Measurements from ENCODE around the gene HAPLN1.

- no peak for TF ChIP-seq CTCF (IDR thresholded peaks at IDR 0.05)
- no peak for TF ChIP-seq EZH2 (IDR thresholded peaks at IDR 0.05)
- no peak for TF ChIP-seq EZH2phosphoT487 (IDR thresholded peaks at IDR 0.05)
These were observed 39.9 kb upstream of the HAPLN1 start for GRCh38 chr5:83760579-83760978.

Data from neural progenitor cell (in vitro differentiated cells).